VCaP (cell line): Measurements from ENCODE around the gene SLC10A7.

Experiments used
- H3K27ac ChIP-seq: fragments of 450-650 bp; 2 replicates; pipeline ENCODE4 v1.5.1; 2017
- CTCF ChIP-seq: fragments of 450-650 bp; conservative IDR thresholded peaks from 2 replicates; pipeline ENCODE4 v1.5.1; 2017; ENCODE audit warnings: mild to moderate bottlenecking, moderate library complexity

SLC10A7 gene

DNA sequence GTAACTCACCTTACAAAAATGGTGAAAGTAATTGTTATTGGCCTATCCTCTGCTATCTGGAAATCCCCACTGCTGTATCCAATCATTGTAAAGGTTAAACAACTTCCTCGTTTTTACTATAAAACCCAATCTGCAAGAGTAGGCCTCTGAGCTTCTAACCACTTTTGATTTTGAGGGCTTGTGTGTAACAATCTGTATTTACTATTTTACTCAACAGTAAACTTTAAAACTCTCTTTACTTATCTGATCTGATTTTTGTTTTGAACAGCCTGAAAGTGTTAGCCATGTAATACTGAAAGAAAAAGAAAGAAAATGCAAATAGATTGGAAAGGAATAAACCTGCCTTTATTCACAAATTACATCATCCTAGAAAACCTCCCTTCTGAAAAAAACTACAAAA is 63.1 kb downstream of the SLC10A7 start:
- no peak overlapping the region; the same call in 1 of the 2 replicates for H3K27ac ChIP-seq
- no peak for TF ChIP-seq CTCF

- H3K27ac ChIP-seq, result no peak overlapping the region
- no peak for TF ChIP-seq CTCF
Measured at GRCh38 chr4:146456681-146457080, 65.1 kb downstream of the SLC10A7 start.

DNA sequence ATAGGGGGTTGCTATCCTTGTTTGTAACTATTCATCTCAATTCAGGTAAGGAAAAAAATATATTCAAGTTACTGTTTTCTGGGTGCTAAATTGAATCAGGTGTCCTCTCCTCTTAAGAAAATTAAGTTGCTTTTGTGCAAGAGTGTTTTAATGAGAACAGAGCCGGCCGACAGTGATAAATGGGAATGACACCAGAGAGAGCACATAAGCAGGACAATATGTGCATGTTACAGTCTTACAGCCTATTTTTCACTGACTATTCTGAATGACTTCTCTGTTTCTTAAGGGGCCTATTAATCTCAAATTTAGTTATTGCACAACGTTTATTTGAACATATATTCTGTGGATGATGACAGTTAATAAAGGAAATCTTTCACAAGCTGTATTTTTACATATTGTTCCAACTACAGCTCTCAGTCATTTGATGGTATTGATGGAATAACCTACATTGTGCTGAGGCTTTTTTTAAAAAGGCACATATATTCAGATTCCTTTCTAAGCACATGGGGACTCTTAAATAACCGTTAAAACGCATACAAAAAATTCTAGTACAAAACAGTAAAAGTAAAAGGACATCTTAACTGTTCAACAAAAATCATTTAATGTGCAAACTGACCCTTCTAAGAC is 68.4 kb downstream of the SLC10A7 start:
- no peak overlapping the region for H3K27ac ChIP-seq
- no peak for TF ChIP-seq CTCF

DNA sequence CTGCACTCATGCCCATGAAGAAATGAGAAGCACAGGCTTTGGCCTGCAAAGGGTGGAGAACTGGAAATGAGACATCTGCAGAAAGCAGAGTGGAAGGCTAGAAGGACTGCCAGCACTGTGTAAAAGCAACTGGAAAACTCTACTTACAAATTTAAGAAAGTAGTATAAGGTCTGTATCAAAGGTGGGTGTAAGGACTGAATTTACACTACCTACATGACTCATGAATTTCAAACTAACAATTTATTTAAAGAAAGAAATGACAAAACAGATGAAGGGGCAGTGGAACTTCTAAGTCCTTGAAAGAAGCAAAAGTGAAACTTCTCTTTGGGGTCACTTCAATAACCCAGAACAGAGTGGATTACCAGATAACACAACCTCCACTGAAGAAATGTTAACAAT is 71.2 kb downstream of the SLC10A7 start:
- no peak for TF ChIP-seq CTCF
- no peak overlapping the region for H3K27ac ChIP-seq

GRCh38 chr4:146446555-146446954 is 75.2 kb downstream of the SLC10A7 start:
- no peak overlapping the region for H3K27ac ChIP-seq
- no peak for TF ChIP-seq CTCF

DNA sequence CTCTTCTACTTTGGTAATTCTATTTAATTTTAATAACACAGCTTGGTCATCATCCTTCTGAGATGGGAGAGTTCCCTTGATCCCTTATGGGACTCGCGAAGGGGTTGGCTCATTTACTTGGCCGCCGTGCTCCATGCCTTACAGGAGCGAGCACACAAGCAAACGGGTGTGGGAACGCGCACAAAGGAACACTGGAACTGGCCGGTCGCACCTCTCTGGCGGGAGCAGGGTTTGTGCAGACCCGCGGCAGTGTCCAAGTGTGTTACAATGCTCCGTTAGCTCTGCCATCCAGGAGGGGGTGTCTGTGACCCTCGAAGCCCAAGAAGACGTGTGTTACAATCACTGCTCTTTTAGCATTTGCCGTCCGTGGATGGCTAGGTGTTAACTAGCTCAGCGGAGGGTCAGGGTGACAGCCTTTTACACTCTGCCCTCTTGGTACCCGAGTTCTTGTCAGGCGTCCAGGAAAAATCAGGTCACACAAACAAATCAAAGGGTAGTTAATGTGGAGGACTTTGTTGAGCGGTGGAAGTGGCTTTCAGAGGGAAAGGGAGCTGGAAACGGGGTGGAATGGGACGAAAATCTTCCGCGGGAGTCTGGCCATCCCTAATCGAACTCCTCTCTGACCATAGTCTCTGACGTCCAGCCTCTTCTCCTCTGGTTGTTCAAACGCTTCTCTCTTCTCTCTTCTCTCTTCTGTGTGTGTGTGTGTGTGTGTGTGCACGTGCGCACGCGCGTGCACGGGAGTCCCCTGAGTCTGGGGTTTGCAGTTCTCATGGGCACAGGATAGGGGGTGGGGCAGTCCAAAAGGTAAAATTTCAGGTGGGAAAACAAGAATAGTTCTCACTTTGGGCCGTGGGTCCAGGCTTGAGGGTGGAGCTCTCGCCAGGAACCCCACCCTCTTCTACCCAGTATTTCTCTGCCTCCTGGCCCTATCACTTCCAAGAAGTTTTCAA is 76.3 kb downstream of the SLC10A7 start:
- TF ChIP-seq CTCF, result no peak

DNA sequence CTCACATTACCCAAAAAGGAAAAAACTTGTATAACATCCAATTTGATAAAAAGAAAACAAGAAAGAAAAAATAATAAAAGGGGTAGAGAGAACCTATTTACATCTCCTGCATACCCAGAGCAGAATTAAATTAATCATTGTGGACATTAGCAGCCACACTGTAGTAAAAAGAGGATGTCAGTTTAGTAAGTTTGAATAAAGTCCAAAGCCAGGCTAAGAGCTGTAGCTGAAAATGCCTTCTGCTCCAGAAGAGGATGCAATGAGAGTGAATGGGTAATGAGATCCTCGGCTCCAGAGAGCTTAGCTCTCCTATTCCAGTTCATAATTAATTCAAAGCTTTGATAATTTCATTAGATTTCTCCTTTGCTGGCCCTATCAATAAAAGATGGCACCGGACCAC is 78.2 kb downstream of the SLC10A7 start:
- TF ChIP-seq CTCF, result no peak
- no peak overlapping the region for H3K27ac ChIP-seq

More for the DNA sequence above, 76.3 kb downstream of the SLC10A7 start:
- no peak overlapping the region for H3K27ac ChIP-seq
